ENCODE results near the gene FPR3.
A peak's percentile ranks its signal among the peaks of the same experiment; 100 is the strongest.

FPR3 gene

DNA sequence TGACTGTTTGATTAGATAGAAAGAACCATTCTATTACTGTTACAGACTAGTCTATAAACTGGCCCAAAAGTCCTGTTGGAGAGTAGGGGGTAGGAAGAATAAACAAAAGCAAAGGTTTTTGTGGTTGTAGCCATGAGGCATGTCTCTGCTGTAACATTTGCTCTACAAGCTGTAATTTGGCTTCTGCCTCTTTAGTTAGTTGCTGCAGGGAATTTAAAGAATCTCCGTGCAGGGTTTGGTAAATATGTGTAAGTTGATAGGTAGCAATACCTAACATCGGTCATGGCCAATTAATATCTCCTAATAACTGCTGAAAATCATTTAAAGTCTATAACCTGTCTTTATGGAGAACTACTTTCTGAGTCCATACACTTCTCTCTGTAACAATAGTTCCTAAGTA, 13.0 kb downstream of the FPR3 start:
- DNase-seq: no peak

DNA sequence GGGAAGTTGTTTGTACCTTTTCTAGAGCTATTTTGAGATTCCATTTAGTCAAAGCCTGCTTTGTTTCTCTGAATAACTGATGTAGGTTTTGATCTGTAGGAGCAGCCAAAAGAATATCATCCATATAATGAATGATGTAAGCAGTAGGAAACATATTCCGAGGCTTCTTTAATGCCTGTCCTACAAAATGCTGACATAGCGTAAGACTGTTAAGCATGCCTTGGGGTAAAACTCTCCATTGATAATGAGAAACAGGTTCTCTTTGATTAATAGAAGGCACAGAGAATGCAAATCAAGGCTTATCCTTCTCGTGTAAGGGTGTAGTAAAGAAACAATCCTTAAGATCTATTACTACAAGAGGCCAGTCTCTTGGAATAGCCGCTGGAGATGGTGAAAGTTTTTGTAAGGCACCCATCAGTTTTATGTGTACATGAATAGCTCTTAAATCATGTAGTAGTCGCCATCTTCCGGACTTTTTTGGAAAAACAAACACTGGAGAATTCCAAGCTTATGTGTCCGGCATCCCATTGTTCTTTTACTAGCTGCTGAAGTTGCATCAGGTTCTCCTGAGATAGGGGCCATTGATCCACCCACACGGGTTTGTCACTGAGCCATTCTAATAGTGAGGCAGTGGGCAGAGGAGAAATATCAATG, 13.5 kb downstream of the FPR3 start:
- DNase-seq: no peak

DNA sequence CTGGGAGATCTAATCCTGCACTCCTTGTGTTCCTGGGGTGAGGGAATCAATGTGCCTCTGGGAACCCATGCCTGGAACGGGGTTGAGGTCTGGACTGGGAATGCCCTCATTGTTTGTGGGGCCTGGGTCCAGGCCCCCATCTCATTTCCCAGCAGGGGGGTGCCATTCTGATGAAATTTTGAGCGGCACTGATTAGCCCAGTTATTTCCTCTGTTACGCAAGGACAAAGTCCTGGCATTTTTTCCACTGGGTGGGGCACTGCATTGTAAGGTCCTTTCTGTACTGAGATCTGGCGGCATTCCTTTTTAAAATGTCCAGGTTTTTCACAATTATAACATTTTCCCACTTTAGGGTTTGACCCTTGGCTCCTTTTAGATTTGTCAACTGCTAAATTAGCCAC, 14.8 kb downstream of the FPR3 start:
- no peak for DNase-seq

DNA sequence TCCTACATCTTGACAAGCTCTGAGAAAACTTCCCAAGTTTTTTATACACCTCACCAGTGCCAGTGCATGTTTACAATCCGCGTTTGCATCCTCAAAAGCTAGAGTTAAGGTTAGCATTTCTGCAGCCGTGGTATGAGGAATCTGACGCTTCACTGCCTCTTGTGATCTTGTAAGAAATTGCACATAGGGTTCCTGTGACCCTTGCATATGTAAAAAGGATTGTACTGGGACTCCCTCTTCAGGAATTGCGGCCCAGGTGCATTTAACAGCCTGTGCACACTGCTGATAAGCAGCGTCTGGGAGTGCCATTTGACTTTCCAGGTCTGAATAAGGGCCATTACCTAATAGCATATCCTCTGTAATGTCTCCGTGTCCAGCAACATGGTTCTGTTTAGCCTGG, 15.3 kb downstream of the FPR3 start:
- peak; percentile 13 for DNase-seq

DNA sequence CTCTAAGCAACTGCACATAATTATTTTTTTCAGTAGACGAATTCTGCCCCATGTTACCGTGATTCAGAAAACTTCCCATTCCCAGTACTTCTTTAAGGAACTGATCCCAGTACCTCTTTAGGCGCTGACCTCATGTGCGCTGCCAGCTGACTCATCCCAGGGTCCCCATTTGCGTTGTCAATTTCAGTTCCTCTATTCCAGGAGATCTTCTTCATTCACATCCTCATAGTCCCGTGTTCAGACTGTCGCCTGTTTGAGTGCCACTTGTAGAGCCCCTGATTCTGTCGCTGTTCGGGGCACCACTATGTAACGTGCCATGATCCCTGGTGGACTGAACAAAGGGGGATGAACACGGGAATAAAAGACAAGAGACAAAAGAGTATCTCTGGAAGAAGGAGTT, 16.4 kb downstream of the FPR3 start:
- no peak for DNase-seq

DNA sequence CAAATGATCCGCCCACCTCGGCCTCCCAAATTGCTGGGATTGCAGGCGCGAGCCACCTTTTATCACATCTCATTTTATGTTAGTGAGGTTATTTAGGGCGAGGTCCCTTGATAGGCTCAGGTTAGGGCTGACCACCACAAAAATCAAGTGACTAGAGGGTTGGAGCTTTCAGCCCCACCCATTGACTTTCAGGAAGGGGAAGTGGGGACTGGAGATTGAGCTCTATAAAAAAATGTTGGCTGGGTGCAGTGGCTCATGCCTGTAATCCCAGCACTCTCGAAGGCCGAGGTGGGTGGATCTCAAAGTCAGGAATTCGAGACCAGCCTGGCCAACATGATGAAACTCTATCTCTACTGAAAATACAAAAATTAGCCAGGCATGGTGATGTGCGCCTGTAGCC, 20.1 kb downstream of the FPR3 start:
- DNase-seq: no peak

DNA sequence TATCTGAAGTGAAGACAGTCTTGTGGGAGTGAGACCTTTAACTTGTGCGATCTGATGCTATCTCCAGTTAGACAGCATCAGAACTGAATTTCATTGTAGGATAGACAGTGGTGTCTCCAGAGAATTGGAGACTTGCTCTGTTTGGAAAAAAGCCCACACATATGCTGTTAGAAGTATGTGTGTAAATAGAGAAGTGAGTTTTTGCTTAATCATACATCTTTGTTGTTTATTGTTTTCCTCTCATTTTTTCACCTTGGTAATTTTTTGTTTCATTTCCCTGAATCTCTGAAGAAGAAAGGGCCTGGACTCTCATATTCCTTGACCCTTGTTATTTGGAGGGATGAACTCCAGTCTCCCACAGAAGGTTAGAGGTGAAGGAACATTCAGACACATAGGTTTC, 21.8 kb downstream of the FPR3 start:
- no peak for DNase-seq

DNA sequence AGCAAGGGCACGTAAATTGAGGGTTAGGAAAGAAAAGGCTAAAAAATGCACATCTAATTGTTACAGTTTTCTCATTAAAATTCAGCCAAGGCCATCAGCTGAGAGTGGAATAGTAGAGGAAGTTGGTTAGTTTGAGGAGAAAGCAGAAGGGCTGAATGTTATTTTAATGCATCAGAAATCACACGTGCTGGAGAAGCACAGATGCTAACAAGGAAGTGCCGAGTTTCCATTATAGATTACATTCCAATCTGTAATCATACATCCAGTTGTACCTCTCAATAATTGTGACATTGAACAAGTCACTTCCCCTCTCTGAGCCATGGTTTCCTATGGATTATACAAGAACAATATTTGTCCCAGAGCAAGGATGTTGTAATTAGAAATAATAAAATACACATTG, 25.1 kb downstream of the FPR3 start:
- no peak for DNase-seq

DNA sequence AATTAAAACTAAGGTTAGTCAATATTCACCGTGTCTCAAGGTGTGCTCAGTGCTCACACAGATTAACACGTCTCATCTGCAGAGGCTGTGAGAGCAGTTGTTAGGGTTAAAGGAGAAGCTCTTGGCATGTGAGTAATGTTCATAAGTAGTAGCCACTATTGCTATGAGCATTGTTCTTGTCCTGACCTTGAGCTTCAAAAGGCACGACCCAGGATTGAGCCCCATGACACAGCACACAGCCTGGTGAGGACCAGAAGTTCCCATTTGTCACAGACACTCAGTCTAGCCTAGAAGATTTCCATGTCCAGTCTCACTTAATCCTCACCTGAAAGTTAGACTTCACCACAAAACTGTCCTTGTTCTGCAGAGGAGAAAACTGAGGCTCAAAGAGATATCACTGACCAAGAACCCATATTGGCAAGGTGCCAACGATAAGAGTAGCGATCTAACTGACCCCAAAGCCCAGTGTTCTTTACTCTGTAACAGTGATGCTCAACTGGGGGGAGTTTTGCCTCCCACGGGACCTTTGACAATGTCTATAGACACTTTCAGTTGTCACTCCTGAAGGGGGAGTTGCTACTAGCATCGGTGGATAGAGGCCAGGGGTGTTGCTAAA, 26.0 kb downstream of the FPR3 start:
- DNase-seq: no peak

DNA sequence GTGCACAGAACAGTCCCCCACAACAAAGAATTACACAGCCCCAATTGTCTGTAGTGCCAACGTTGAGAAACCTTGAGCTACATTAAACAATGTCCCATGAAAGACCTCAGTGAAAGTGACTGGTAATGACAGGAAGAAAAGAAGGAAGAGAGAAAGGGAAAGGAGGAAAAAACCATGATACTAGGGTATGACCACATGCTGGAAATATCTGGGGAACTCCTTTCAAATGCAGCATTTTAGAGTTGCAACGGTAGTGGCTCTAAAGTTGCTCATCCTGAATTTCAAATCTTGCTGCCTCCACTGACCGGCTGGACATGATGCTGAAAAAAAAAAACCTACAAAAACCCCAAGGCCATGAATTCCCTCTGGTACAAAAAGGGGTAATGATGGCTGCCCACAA, 26.5 kb downstream of the FPR3 start:
- no peak for DNase-seq

DNA sequence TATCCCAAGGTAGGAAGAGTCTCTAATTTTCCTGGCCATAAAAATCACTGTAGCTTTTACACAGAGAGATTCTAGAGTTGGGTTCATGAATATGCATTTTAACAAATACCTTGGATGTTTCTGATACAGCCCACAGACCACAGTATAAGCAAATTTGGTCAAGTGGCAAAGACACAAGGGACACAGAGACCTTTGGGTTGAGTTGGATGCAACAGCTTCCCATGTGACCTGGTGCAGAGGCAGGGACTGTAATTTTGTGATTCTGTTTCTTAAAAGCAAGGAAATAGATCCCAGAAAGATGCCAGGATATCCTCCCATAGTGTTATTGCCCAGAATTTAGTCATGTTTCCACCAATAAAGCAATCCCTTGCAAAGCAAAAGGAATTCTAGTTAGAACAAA, 27.0 kb downstream of the FPR3 start:
- no peak for DNase-seq

DNA sequence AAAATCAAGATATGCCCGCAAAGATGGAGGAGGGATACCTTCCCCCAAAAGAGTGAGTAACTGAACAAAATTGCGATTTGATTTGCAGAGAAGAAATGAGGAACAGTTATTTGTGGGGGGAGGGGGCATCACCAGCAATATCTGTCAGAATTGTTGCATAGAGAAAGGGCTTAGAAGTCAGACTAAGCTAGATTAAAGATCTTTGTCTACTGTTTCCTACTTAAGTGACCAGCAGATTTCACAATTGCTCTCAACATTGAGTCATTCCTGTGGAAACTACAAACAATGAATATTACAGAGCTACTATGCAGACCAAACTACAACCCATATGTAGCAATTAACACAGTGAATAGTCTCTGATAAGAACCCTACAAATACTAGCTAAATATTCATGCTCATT, 27.4 kb downstream of the FPR3 start:
- DNase-seq: no peak

DNA sequence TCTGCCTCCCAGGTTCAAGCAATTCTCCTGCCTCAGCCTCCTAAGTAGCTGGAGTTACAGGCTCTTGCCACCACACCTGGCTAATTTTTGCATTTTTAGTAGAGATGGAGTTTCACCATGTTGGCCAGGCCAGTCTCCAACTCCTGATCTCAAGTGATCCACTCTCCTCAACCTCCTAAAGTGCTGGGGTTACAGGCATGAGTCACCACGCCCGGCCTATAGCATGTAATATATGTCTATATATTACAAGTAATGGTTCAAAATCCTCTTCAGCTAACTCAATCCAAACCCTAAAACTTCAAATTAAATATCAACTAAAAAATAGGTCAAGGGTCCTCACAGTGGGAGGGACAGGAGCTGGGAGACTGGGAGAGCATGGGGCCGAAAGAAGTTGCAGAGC, 28.0 kb downstream of the FPR3 start:
- DNase-seq: no peak

DNA sequence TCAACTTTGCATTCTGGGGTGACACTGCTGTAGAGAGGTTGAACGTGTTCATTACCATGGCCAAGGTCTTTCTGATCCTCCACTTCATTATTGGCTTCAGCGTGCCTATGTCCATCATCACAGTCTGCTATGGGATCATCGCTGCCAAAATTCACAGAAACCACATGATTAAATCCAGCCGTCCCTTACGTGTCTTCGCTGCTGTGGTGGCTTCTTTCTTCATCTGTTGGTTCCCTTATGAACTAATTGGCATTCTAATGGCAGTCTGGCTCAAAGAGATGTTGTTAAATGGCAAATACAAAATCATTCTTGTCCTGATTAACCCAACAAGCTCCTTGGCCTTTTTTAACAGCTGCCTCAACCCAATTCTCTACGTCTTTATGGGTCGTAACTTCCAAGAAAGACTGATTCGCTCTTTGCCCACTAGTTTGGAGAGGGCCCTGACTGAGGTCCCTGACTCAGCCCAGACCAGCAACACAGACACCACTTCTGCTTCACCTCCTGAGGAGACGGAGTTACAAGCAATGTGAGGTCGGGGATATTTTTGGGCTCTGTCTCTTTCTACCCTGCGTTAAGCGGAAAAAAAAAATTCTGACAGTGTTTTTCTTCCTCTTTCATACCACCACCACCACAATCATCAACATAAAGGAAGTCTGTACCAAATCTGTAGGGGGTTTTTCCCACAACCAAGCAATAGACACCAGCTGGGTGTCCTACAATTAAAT, 29.5 kb downstream of the FPR3 start:
- DNase-seq: no peak

DNA sequence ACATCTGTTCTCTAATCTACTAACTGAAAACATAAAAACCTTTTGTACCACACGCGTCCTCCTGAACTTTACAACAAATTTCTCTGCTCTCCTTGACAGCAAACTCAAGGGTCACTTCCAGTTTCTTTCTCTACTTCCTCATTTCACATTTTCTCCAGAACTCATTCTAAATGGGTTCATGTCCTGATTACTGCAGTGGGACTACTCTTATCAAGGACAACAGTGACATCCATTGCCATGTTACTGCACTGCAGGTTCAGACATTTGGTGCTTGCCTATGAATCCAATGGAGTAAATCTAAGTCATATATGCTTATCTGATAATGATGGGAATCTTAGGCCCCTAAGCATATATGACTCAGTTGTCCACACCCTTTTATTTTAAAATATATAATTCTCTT, 35.3 kb downstream of the FPR3 start:
- DNase-seq: no peak

DNA sequence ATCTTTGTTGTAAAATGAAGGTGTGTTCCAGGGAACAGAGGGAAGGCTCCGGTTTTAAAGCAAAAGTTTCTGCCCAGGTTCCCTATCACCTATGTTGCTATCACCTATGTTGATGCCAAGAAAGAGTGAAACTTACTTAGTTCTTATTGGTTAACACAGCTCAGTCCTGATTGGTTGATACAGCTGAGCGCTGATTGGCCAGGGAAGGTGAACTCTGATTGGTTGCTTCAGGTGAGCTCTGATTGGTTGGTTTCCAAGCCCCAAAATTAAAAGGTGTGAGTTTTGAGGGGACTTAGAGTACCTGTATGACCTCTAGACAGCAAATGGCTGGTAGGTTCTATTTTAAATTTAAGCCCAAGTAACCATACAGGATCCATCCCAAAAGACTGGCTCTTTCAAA, 42.2 kb downstream of the FPR3 start:
- no peak for DNase-seq

DNA sequence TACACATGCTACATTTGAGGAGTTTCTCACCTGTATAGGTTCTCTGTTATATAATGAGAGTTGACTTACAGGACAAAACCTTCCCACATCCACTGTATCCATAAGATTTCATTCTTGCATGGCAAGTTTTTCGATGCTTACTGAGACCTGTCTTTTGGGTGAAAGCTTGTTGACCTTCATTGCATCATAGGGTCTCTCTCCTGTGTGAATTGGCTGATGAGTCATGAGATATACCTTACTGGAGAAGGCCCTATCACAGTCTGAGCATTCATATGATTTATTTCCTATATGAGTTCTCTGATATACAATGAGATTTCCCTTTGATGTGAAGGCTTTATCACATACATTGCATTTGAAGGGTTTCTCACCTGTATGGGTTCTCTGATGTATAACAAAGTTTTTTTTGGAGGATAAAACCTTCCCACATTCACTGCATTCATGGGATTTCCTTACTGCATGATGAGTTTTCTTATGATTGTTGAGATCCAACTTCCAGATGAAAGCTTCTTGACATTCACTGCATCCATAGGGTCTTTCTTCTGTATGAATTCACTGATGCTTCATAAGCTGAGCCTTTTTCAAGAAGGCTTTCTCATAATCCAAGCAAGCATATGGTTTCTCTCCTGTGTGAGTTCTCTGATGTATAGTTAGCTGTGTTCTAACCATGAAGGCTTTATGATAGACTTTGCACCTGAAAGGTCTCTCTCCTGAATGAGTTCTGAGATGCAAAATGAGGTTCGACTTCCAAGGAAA, 67.1 kb downstream of the FPR3 start:
- DNase-seq: no peak

DNA sequence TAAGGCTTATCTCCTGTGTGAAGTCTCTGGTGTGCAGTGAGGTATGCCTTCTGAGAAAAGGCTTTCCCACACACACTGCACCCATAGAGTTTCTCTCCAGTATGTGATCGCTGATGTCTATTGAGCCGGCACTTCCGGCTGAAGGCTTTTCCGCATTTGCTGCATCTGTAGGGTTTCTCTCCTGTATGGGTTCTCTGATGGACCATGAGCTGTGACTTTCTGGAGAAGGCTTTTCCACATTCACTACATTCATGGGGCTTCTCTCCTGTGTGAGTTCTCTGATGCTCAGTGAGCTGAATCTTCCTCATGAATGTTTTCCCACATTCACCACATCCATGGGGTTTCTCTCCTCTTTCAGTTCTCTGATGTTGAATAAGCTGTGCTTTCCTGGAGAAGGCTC, 78.1 kb downstream of the FPR3 start:
- no peak for DNase-seq

Data from NCI-H1105 treated with DMSO at 0.1 percent for 48 hours (cell line).